Activated T-cell treated with anti-CD3 and anti-CD28 coated beads, Interleukin-2, amount 50 U/mL, for 24 hours (primary cell): ENCODE data around the gene NTNG1.

ENCODE experiments used
- DNase-seq: peaks from one replicate; pipeline ENCODE4 v3.0.0-alpha.2; 2020
- H3K27ac Mint-ChIP-seq: 2 replicates; pipeline ENCODE4 v1.8.0; 2020; ENCODE audit warnings: mild to moderate bottlenecking, mixed read lengths
- H3K27me3 Mint-ChIP-seq: 2 replicates; pipeline ENCODE4 v1.8.0; 2020; ENCODE audit warnings: mixed read lengths
- H3K36me3 Mint-ChIP-seq: 2 replicates; pipeline ENCODE4 v1.8.0; 2020; ENCODE audit warnings: low read depth, mixed read lengths
- H3K4me1 Mint-ChIP-seq: 2 replicates; pipeline ENCODE4 v1.8.0; 2020; ENCODE audit warnings: low read depth, mixed read lengths
- H3K4me3 Mint-ChIP-seq: 2 replicates; pipeline ENCODE4 v1.8.0; 2020; ENCODE audit warnings: mild to moderate bottlenecking, moderate library complexity, mixed read lengths
- H3K9me3 Mint-ChIP-seq: 2 replicates; pipeline ENCODE4 v1.8.0; 2020; ENCODE audit warnings: mixed read lengths

NTNG1 gene

DNA sequence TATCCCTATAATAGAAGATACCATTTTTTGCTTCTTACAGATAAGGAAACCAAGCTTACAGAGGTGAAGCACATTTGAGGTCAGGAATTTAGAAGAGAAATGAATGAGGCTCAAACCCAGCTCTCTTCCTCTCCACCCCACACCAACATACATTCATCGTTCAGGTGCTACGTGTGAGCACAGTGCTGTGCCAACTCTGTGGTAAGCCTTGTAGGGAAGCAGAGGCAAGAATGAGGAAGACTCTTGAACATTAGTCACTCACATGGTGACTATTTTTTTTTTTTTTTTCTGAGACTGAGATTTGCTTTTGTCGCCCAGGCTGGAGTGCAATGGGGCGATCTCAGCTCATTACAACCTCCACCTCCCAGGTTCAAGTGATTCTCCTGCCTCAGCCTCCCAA is 314.0 kb downstream of the NTNG1 start:
- no peaks in the 10 kb centered on the region for H3K36me3 Mint-ChIP-seq
- peaks cover 4% of the 10 kb centered on the region for H3K27me3 Mint-ChIP-seq
- H3K9me3 Mint-ChIP-seq, result no peaks in the 10 kb centered on the region
- no peak overlapping the region for H3K4me3 Mint-ChIP-seq
- H3K27ac Mint-ChIP-seq, result no peak overlapping the region
- no peaks in the 10 kb centered on the region for H3K4me1 Mint-ChIP-seq
- no peak for DNase-seq

DNA sequence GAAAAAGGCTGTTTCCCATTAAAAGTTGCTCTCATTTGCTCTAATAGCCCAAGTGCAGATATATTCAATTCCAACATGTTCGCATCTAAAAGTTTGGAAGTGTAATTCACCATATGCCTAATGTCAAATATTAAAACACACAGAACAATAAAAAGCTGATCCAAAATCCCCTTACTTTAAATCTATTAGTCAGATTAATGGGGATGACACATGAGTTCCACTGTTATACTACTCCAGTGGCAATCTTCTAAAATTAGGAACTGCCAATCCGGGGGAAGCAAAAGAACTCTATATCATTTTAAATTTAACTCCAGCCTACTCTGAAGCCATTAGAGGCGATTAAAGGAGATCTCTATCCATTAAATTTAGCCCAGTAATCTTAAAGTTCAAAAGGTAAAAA is 317.1 kb downstream of the NTNG1 start:
- no peaks in the 10 kb centered on the region for H3K36me3 Mint-ChIP-seq
- no peaks in the 10 kb centered on the region for H3K9me3 Mint-ChIP-seq
- no peak overlapping the region for H3K27ac Mint-ChIP-seq
- no peak overlapping the region for H3K4me3 Mint-ChIP-seq
- H3K27me3 Mint-ChIP-seq, result peaks cover 11% of the 10 kb centered on the region
- no peak for DNase-seq
- no peaks in the 10 kb centered on the region for H3K4me1 Mint-ChIP-seq

DNA sequence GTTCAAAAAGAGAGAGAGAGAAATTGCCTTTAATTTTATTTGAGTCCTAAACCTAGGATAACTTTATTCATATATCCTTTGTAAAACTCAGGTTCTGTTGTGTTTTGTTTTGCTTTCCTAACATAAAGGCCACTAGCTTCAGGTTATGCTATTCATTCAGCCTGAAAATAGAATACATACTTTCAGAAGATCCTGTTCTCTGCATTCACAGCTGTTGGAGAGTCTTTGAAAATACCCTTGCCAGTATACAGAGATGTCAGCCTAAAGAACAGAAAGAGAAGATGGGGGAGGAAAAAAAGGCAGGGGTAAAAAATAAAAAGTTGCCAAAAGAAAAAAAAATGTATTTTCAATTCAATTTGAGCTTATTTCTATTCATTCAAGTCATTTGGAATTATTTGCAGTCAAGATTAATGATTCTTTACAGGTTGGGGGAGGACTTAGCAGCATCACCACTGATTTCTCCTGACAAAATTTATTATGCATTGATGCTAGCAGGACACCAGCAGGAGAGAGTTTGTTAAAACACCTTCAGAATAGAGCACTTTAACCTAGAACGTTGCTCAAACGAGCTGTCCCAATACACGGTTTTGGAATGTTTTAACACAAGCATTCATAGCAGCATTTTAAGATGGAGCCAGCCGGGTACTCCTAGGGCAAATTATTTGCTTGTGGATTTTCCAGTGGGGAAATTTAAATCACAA is 318.5 kb downstream of the NTNG1 start:
- Mint-ChIP-seq H3K4me1 (no peaks in the 10 kb centered on the region), H3K27ac (no peak overlapping the region), H3K9me3 (no peaks in the 10 kb centered on the region), H3K36me3 (no peaks in the 10 kb centered on the region), H3K4me3 (no peak overlapping the region), H3K27me3 (peaks cover 15% of the 10 kb centered on the region)
- no peak for DNase-seq

DNA sequence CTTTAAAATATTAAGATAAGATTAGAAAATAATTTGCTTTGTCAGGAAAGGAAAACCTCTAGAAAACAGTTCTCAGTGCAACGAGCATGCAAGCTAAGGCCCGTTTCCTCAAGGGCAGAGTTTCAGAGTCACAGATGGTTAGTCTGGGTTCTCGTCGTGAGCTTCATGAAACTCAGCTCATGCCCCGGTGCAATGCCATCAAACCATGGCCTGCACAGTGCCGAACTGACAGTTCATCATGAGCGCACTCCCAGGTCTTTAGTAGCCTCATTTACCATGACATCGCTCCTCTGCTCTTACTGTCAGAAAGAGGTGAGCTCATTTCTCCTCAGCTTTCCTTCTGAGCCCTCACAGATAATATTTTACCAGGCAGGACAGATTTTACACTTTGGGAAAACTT is 319.2 kb downstream of the NTNG1 start:
- H3K27ac Mint-ChIP-seq, result no peak overlapping the region
- no peak for DNase-seq
- H3K36me3 Mint-ChIP-seq, result no peaks in the 10 kb centered on the region
- peaks cover 13% of the 10 kb centered on the region for H3K27me3 Mint-ChIP-seq
- no peak overlapping the region for H3K4me3 Mint-ChIP-seq
- H3K9me3 Mint-ChIP-seq, result no peaks in the 10 kb centered on the region
- no peaks in the 10 kb centered on the region for H3K4me1 Mint-ChIP-seq

DNA sequence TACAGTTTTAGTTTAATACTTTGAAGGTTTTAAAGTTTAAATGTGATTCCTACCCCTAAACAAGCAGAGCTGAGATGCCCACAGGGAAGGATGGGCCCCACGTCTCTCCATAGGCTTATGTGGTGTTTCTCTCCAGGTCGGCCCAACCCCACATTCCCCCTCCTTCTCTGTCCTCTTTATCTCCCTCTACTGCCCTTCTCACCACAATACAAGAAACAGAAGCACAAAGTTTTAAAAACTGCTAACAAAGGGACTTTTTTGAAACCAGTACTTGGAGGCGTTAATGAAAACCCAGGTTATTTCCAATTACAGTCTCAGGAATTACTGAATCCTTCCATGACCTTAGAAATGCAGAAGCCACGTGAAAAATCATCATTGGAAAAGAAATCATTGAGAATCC is 324.0 kb downstream of the NTNG1 start:
- no peaks in the 10 kb centered on the region for H3K4me1 Mint-ChIP-seq

DNA sequence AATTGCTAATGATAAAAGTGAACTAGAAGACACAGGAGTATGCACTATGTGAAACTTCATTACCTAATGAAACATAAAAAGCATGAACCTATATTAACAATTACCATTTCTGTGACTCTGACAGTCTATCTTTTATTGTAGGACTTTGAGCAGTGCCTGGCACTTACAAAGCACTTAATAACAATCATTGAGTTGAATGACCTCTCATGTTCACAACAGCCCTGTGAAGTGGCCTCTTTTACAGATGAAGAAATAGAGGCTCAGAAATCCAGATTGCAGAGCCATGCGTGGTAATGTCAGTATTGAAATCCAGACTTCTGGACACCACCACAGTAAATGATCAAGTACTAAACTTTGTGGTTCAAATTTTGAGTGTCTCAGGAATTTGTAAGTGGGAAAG is 326.4 kb downstream of the NTNG1 start:
- H3K4me3 Mint-ChIP-seq, result no peak overlapping the region
- H3K9me3 Mint-ChIP-seq, result no peaks in the 10 kb centered on the region
- H3K27me3 Mint-ChIP-seq, result peaks cover 19% of the 10 kb centered on the region
- no peak overlapping the region for H3K27ac Mint-ChIP-seq
- no peaks in the 10 kb centered on the region for H3K36me3 Mint-ChIP-seq
- H3K4me1 Mint-ChIP-seq, result no peaks in the 10 kb centered on the region
- DNase-seq, result no peak

More for the DNA sequence above, 324.0 kb downstream of the NTNG1 start:
- H3K27ac Mint-ChIP-seq, result no peak overlapping the region
- H3K36me3 Mint-ChIP-seq, result no peaks in the 10 kb centered on the region
- no peak overlapping the region for H3K4me3 Mint-ChIP-seq
- no peak for DNase-seq
- no peaks in the 10 kb centered on the region for H3K9me3 Mint-ChIP-seq
- peaks cover 13% of the 10 kb centered on the region for H3K27me3 Mint-ChIP-seq

DNA sequence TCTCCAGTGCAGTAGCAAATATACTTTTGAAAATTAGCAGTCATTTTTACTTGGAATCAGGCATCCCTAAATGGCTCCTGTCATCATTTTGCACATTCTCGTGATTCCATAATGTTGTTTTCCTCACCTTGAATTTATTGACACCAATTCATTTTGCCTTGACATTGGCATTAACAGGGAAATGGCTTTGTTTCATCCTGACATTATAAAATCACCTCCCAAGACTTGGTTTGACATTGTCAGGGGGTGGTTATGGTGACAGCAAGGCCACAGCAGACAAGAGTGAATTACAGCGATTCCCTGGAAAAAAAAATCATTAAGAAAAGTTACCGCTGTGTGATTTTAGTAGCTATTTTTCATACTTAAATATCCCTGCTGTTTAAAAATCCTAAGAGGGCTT is 327.0 kb downstream of the NTNG1 start:
- no peak for DNase-seq
- no peaks in the 10 kb centered on the region for H3K9me3 Mint-ChIP-seq
- H3K27ac Mint-ChIP-seq, result no peak overlapping the region
- H3K36me3 Mint-ChIP-seq, result no peaks in the 10 kb centered on the region
- peaks cover 22% of the 10 kb centered on the region for H3K27me3 Mint-ChIP-seq
- H3K4me3 Mint-ChIP-seq, result no peak overlapping the region
- H3K4me1 Mint-ChIP-seq, result no peaks in the 10 kb centered on the region

DNA sequence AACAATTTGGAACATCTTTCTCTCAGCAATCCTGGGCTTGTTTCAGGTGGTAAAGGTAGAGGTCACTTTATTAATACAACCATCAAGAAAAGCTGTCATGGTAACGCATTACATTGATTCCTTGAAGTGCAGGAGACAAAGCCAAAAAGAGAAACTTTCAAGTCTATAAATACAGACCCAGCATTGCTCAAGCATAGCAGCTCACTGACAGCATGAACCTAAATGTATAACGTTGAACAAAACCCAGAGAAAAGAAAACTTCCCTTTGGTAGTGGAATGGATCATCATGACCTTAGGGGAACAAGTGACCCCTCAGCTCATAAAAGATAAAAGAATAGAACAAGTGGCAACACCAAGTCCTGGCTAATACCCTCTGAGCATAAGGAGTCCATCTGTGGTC is 332.2 kb downstream of the NTNG1 start:
- H3K36me3 Mint-ChIP-seq, result no peaks in the 10 kb centered on the region
- peaks cover 30% of the 10 kb centered on the region for H3K27me3 Mint-ChIP-seq
- H3K4me3 Mint-ChIP-seq, result no peak overlapping the region
- DNase-seq, result no peak
- H3K9me3 Mint-ChIP-seq, result no peaks in the 10 kb centered on the region
- no peak overlapping the region for H3K27ac Mint-ChIP-seq
- peaks cover 13% of the 10 kb centered on the region for H3K4me1 Mint-ChIP-seq

DNA sequence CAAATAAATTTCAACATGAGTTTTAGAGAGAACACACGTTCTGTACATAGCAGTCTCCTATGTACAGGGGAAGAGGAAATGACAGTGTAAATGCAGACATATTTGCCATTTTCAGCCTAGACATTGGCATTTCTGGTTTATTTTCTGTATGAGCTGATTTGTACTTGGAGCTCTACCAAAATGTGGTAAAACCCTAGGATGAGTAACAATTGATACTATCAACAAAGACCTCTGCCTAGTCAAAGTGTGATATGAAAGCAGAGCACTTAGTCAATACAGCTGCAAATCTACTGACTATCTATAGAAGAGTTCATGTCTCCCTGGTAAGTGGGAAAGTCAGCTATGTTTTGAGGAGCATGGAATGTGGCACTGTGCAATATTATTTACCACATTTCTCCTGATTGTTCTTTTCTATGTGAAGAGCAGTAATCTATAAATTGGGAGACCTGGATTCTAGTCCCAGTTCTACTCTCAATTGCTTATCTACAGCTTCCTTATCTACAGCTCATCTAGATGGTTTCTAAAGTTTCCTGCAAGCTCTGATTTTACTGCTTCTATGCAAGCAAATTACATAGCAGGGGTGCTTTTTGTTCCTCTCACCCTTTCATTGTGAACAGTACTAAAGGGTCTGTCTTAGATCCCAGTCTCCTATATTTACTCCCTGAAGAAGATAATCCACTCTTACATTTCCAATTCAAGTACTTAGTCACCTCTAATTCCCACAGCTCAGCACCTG is 334.2 kb downstream of the NTNG1 start:
- Mint-ChIP-seq H3K9me3 (no peaks in the 10 kb centered on the region), H3K27me3 (peaks cover 45% of the 10 kb centered on the region), H3K27ac (no peak overlapping the region), H3K4me3 (no peak overlapping the region), H3K4me1 (peaks cover 13% of the 10 kb centered on the region), H3K36me3 (no peaks in the 10 kb centered on the region)
- no peak for DNase-seq

DNA sequence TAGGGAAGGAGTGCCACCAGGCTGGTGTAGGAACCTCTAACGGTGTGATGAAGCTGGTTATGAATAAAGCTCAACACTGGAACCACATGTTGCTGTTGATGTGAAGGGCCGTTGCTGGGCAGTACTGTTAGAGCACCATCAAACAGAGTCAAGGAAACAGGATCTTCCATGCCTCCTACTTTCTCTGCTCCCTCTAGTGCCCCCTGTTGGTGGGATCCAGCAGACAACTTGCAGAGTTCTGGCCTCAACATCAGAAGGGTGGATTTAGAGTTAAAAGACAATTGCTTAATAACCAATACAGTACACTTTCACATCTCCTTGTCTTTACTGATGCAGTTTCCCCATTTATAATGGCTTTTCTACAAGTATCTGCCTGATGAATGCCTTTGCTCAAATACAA is 336.4 kb downstream of the NTNG1 start:
- Mint-ChIP-seq H3K9me3 (no peaks in the 10 kb centered on the region), H3K27me3 (peaks cover 53% of the 10 kb centered on the region), H3K4me3 (no peak overlapping the region), H3K36me3 (no peaks in the 10 kb centered on the region), H3K27ac (no peak overlapping the region), H3K4me1 (peaks cover 15% of the 10 kb centered on the region)
- DNase-seq, result no peak

DNA sequence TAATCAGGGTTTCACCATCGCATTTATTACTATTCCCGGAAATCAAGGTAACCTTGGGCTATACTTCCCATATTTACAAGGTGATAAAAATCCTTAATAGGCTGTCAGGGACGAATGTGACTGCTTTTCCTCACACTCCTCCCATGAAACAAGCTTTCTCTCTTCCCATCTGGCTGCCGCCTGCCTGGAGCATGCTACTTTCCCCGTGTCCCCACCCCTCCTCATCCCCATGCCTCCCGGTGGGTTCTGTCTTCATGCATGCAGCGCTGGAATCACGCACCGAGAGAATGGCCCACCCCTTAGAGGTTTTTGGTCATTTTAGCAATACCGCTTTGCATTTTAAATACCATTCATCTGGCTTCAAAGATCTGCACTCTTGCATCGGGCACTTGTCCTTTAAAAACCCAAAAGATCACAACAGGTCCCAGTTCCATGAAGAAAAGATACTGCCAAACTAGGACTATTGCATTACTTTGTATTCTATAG is 339.1 kb downstream of the NTNG1 start:
- H3K36me3 Mint-ChIP-seq, result no peaks in the 10 kb centered on the region
- H3K27ac Mint-ChIP-seq, result no peak overlapping the region
- H3K4me1 Mint-ChIP-seq, result peaks cover 12% of the 10 kb centered on the region
- no peak overlapping the region for H3K4me3 Mint-ChIP-seq
- H3K9me3 Mint-ChIP-seq, result no peaks in the 10 kb centered on the region
- peaks cover 45% of the 10 kb centered on the region for H3K27me3 Mint-ChIP-seq
- DNase-seq, result no peak

DNA sequence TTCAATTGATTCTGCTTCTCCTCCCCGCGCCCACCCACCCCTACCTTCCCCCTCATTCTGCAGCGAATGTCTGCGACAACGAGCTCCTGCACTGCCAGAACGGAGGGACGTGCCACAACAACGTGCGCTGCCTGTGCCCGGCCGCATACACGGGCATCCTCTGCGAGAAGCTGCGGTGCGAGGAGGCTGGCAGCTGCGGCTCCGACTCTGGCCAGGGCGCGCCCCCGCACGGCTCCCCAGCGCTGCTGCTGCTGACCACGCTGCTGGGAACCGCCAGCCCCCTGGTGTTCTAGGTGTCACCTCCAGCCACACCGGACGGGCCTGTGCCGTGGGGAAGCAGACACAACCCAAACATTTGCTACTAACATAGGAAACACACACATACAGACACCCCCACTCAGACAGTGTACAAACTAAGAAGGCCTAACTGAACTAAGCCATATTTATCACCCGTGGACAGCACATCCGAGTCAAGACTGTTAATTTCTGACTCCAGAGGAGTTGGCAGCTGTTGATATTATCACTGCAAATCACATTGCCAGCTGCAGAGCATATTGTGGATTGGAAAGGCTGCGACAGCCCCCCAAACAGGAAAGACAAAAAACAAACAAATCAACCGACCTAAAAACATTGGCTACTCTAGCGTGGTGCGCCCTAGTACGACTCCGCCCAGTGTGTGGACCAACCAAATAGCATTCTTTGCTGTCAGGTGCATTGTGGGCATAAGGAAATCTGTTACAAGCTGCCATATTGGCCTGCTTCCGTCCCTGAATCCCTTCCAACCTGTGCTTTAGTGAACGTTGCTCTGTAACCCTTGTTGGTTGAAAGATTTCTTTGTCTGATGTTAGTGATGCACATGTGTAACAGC is 339.9 kb downstream of the NTNG1 start:
- no peak overlapping the region for H3K4me3 Mint-ChIP-seq
- H3K36me3 Mint-ChIP-seq, result no peaks in the 10 kb centered on the region
- H3K4me1 Mint-ChIP-seq, result peaks cover 5% of the 10 kb centered on the region
- DNase-seq, result no peak
- H3K9me3 Mint-ChIP-seq, result no peaks in the 10 kb centered on the region
- H3K27me3 Mint-ChIP-seq, result peaks cover 45% of the 10 kb centered on the region
- no peak overlapping the region for H3K27ac Mint-ChIP-seq

DNA sequence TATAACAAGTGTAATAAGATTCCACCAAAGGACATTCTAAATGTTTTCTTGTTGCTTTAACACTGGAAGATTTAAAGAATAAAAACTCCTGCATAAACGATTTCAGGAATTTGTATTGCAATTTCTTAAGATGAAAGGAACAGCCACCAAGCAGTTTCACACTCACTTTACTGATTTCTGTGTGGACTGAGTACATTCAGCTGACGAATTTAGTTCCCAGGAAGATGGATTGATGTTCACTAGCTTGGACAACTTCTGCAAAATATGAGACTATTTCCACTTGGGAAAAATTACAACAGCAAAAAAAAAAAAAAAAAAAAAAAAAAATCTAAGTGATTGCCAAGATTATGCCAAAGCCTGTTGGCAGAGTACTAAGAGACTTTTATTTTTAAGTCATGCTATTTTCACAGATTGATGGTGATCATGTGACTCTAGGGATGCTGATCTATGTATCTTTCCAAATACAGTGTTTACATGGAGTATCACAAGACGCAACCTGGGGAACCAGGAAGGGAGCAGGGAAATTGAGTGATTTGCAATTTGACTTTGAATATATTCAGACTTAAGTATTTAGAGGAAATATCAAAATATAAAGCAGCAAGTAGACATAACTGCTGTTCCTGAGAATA is 341.0 kb downstream of the NTNG1 start:
- Mint-ChIP-seq H3K27ac (no peak overlapping the region), H3K4me1 (peaks cover 3% of the 10 kb centered on the region), H3K9me3 (no peaks in the 10 kb centered on the region), H3K27me3 (peaks cover 39% of the 10 kb centered on the region), H3K36me3 (no peaks in the 10 kb centered on the region), H3K4me3 (no peak overlapping the region)
- DNase-seq, result no peak

DNA sequence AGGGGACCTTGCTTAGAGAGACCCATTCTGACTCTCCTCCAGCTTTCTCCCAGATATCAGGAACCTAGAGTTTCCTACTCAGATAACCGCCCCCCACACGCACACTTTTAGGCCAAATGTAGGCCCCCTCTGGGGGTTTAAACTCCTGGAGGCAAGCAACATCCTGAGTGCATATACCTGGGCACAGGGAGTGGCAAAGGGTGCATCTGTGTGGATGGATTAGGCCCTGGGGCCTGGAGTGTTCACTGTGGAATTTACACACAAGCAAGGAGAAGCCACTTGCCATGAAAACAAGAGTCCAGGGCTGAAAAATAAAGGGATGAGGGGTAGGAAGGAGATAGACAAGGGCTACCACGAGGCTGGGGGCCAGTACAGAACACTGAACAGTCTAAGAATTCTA is 343.1 kb downstream of the NTNG1 start:
- H3K27me3 Mint-ChIP-seq, result peaks cover 32% of the 10 kb centered on the region
- H3K9me3 Mint-ChIP-seq, result no peaks in the 10 kb centered on the region
- H3K27ac Mint-ChIP-seq, result no peak overlapping the region
- DNase-seq, result no peak
- H3K36me3 Mint-ChIP-seq, result no peaks in the 10 kb centered on the region
- no peak overlapping the region for H3K4me3 Mint-ChIP-seq
- peaks cover 3% of the 10 kb centered on the region for H3K4me1 Mint-ChIP-seq
